Measurements from ENCODE around the gene CARF. TPM values are rescaled to one million over a fixed set of nuclear protein-coding genes. Genes with fewer than 3 reads are reported as not detected.

CARF gene
- total and polyA plus RNA-seq, 2 of the 13 experiments (the other 11 are each of a cell fraction or from before 2014, with no cell fraction given) = 3.0 to 5.4 TPM

- TF ChIP-seq PCBP2 (optimal IDR thresholded peaks at IDR 0.05; ENCODE audit: low read depth, low read length, poor library complexity, severe bottlenecking) (no peak), FOXK1 (CRISPR knock-in tag; IDR thresholded peaks at IDR 0.05; ENCODE audit: borderline replicate concordance, low read depth) (peak; percentile 84; the same call in 1 of the 2 replicates), HOXA3 (CRISPR knock-in tag; IDR thresholded peaks at IDR 0.05) (peak; percentile 100), ZNF44 (CRISPR knock-in tag; IDR thresholded peaks at IDR 0.05) (no peak), SOX13 (IDR thresholded peaks at IDR 0.05) (peak; percentile 40; the same call in 1 of the 2 replicates), SOX13 (CRISPR knock-in tag; conservative IDR thresholded peaks at IDR 0.05 in 1 of 2, IDR thresholded peaks at IDR 0.05 in 1 of 2) (peak in 1 of 2 experiments; percentile 76; a peak in 2 of 4 replicates), HINFP (CRISPR knock-in tag; IDR thresholded peaks at IDR 0.05; ENCODE audit: low read depth) (no peak; the same call in 1 of the 2 replicates), MZF1 (CRISPR knock-in tag; IDR thresholded peaks at IDR 0.05; ENCODE audit: borderline replicate concordance) (no peak; the same call in 1 of the 2 replicates), U2AF2 (IDR thresholded peaks at IDR 0.05; ENCODE audit: low read depth, low read length) (no peak), NCOA5 (CRISPR knock-in tag; IDR thresholded peaks at IDR 0.05) (no peak), NONO (IDR thresholded peaks at IDR 0.05) (no peak), NONO (CRISPR knock-in tag; conservative IDR thresholded peaks at IDR 0.05) (peak; percentile 72; the same call in 1 of the 2 replicates), SPEN (CRISPR knock-in tag; IDR thresholded peaks at IDR 0.05; ENCODE audit: low read depth) (peak; percentile 36; the same call in 1 of the 2 replicates), PHF20 (CRISPR knock-in tag; IDR thresholded peaks at IDR 0.05) (peak; percentile 75), PLRG1 (conservative IDR thresholded peaks at IDR 0.05) (no peak), PHF21A (CRISPR knock-in tag; IDR thresholded peaks at IDR 0.05) (peak; percentile 63; the same call in 1 of the 2 replicates), ZNF274 (CRISPR knock-in tag; IDR thresholded peaks at IDR 0.05) (peak; percentile 79), MLXIP (CRISPR knock-in tag; IDR thresholded peaks at IDR 0.05; ENCODE audit: borderline replicate concordance) (no peak), SALL1 (CRISPR knock-in tag; IDR thresholded peaks at IDR 0.05) (peak; percentile 90), SNAI1 (CRISPR knock-in tag; IDR thresholded peaks at IDR 0.05; ENCODE audit: borderline replicate concordance) (peak; percentile 46; the same call in 1 of the 2 replicates)
- TF ChIP-seq, protein P1, sequence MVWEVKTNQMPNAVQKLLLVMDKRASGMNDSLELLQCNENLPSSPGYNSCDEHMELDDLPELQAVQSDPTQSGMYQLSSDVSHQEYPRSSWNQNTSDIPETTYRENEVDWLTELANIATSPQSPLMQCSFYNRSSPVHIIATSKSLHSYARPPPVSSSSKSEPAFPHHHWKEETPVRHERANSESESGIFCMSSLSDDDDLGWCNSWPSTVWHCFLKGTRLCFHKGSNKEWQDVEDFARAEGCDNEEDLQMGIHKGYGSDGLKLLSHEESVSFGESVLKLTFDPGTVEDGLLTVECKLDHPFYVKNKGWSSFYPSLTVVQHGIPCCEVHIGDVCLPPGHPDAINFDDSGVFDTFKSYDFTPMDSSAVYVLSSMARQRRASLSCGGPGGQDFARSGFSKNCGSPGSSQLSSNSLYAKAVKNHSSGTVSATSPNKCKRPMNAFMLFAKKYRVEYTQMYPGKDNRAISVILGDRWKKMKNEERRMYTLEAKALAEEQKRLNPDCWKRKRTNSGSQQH (CRISPR knock-in tag; IDR thresholded peaks at IDR 0.05; ENCODE audit: low read depth) = 0 out of 2 replicates have a peak, but pooled peaks have one; percentile 47
- TF ChIP-seq, protein P2, sequence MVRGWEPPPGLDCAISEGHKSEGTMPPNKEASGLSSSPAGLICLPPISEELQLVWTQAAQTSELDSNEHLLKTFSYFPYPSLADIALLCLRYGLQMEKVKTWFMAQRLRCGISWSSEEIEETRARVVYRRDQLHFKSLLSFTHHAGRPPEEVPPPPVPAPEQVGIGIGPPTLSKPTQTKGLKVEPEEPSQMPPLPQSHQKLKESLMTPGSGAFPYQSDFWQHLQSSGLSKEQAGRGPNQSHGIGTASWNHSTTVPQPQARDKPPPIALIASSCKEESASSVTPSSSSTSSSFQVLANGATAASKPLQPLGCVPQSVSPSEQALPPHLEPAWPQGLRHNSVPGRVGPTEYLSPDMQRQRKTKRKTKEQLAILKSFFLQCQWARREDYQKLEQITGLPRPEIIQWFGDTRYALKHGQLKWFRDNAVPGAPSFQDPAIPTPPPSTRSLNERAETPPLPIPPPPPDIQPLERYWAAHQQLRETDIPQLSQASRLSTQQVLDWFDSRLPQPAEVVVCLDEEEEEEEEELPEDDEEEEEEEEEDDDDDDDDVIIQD (CRISPR knock-in tag; IDR thresholded peaks at IDR 0.05; ENCODE audit: low read depth) = peak; percentile 87
Measured at GRCh38 chr2:203014456-203015199, 102.6 kb downstream of the CARF start, which contains the start of gene NBEAL1 (continued).

Measured in HepG2 (cell line).